WTC11 (cell line): Measurements from ENCODE around the gene KIAA2012.

Experiments used
- ATF3 ChIP-seq: sonication (generic); formaldehyde crosslinking; conservative IDR thresholded peaks from 2 replicates; pipeline ENCODE4 v1.8.1; 2022; ENCODE audit warnings: mild to moderate bottlenecking, missing genetic modification reagents
- CREB1 ChIP-seq: sonication (generic); formaldehyde crosslinking; IDR thresholded peaks from 2 replicates; pipeline ENCODE4 v1.8.0; 2023; ENCODE audit warnings: mild to moderate bottlenecking, missing genetic modification reagents
- CTCF ChIP-seq: fragments of 200-600 bp; IDR thresholded peaks from 2 replicates; pipeline ENCODE4 v1.8.0; 2022; ENCODE audit warnings: antibody characterized with exemption
- FOXJ3 ChIP-seq: sonication (generic); formaldehyde crosslinking; IDR thresholded peaks from 2 replicates; pipeline ENCODE4 v1.9.0; 2021; ENCODE audit warnings: missing genetic modification reagents, mild to moderate bottlenecking, borderline replicate concordance
- GTF2I ChIP-seq: fragments of 250-450 bp; sonication (Bioruptor Pico); conservative IDR thresholded peaks from 2 replicates; pipeline ENCODE4 v1.4.0; 2021; ENCODE audit warnings: mild to moderate bottlenecking
- IRF2 ChIP-seq: sonication (generic); formaldehyde crosslinking; IDR thresholded peaks from 2 replicates; pipeline ENCODE4 v1.8.0; 2022; ENCODE audit warnings: low read depth, missing genetic modification reagents, borderline replicate concordance
- MAX ChIP-seq: sonication (generic); formaldehyde crosslinking; IDR thresholded peaks from 2 replicates; pipeline ENCODE4 v1.8.0; 2022; ENCODE audit warnings: mild to moderate bottlenecking, missing genetic modification reagents
- TEAD1 ChIP-seq: sonication (generic); formaldehyde crosslinking; IDR thresholded peaks from 2 replicates; pipeline ENCODE4 v1.8.0; 2022; ENCODE audit warnings: mild to moderate bottlenecking, missing genetic modification reagents

- no peak for TF ChIP-seq CREB1 (CRISPR knock-in tag)
- no peak for TF ChIP-seq ATF3 (CRISPR knock-in tag)
- no peak for TF ChIP-seq MAX
- no peak for TF ChIP-seq CTCF
- TF ChIP-seq IRF2 (CRISPR knock-in tag), result no peak
- no peak for TF ChIP-seq TEAD1
- TF ChIP-seq GTF2I, result no peak
- TF ChIP-seq FOXJ3 (CRISPR knock-in tag), result no peak
Observed at GRCh38 chr2:202113571-202114142, 40.6 kb downstream of the KIAA2012 start.
